GM19025 (cell line): ENCODE data around the gene PPIA.
"Not testable (repeated sequence)": the region's sequence is repeated elsewhere in the genome, so short reads cannot be mapped to it uniquely, and the experiment has no call there.

Experiments used
- ATAC-seq: cut with Tn5 transposase; IDR thresholded peaks from one replicate; pipeline ENCODE4 v1.9.1; 2021; ENCODE audit warnings: mild to moderate bottlenecking, low read depth, moderate library complexity; ENCODE audit not compliant: unreplicated experiment

Gene PPIA

DNA sequence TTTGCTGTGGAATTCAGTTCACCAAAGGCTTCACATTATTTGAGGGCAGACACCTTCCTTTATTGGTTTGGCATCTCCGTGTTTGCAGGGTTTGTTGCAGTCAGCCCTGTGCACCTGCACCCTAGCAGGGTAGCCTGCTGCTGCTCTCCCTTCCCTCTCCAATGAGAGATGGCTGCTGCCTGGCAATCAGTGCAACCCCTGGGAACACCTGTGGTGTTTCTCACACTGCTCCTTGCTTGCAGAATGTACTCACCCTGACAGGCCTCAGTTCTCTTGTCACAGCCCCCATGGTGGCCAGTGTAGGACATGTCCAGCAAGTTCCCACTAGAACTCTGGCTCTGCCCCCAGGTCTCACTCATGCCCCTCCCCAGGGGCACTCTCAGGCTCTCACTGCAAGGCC, 12.1 kb upstream of the PPIA start:
- ATAC-seq: no peak

DNA sequence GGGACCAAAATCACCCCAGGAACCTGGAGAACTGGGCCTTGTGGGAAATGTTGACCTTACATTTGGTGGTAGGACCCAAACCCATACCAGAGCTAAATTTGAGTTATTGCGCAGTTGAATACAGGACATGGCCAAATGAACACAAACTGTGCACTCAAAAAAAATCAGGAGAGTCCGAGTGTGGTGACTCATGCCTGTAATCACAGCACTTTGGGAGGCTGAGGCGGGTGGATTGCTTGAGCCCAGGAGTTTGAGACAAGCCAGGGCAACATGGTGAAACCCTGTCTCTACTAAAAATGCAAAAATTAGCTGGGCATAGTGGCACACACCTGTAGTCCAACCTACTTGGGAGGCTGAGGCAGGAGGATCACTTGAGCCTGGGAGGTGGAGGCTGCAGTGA, 11.3 kb upstream of the PPIA start:
- ATAC-seq: not testable (repeated sequence)

DNA sequence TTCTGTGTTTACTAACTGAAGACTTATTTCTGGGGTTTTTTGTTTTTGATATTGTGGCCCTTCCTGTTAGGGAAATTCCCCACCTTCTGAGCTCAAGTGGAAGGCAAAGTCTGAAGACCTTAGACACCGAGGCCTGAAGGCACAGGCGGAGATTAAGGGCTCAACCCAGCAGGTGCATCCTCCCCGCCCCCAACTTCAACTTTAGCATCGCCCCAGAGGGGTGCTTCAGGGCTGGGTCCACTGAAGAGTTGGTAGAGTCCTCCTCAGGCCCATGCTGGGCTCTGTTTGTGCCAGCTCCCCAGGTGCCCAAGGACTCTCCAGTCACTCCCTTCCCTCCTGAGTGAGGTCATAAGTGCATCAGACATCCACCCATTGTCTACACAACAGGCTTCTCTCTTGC, 9.4 kb upstream of the PPIA start:
- ATAC-seq: no peak

DNA sequence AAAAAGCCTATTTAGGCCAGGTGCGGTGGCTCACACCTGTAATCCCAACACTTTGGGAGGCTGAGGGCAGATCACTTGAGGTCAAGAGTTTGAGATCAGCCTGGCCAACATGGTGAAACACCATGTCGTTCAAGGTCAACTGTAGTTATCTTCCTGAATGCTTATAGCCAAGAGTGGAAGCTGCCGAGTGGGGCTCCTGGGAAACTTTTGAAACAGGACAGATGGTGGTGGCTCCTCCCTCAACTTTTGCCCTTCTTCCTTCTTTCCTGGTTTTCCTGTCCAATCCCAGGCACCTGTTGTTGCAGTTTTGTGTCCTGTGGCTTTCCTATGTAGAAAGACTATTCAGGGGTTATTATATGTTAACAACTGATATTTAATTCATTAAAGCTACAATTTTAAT, 8.7 kb upstream of the PPIA start:
- ATAC-seq: no peak

DNA sequence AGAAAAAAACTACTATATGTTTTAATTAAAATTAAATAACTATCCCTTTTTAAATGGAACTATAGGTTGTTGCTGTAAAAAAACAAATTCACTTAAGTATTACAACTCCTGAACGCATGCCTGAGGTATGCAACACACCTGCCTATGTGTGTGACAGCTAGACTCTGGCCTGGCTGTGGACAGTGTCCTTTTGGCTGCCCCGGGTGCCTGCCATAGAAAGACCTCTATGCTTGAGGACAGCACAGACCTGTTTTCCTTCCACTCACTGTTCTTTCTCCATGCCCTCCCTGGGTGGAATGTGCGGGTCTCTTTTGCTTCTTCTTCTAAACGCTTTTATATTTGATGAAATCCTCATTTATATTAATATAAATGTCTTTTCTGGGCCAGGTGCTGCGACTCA, 6.5 kb upstream of the PPIA start:
- no peak for ATAC-seq

DNA sequence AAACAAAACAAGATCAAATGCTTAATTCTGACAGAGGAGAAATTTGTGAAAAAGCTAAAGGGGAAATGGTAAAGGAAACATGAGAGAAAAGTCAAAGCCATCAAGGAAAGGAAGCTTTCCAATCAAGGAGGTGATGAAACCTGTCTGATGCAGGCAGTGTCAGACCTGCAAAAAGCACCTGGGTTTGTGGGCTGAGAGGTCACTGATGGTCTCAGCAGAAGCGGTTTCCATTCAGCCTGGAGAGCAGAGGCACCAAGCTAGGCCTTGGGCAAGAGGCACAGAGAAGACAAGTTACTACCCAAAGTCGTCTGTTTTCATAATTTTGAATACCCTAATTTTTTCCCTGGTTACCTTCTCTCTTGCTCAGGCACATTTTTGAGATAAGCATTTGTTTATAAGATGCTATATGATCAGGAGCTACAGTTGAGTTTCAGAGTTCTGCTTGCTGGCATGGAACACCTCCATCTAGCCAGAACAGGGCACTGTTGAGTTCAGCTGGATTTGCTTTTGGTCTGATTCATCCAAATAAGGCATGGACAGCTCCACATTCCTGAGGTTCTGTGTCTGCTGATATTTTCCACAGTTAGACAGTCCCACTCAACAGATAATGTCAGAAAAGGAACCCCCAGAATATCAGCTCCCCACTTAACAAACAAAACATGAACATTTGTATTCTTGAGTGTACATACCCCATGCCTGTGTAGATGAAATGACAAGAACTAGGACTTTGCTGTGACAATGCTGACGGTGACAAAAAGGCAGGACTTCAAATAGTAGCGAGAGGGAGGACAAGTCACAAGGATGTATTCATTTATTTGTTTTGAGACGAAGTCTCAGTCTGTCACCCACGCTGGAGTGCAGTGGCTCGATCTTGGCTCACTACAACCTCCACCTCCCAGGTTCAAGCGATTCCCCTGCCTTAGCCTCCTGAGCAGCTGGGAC, 4.9 kb upstream of the PPIA start:
- no peak for ATAC-seq

DNA sequence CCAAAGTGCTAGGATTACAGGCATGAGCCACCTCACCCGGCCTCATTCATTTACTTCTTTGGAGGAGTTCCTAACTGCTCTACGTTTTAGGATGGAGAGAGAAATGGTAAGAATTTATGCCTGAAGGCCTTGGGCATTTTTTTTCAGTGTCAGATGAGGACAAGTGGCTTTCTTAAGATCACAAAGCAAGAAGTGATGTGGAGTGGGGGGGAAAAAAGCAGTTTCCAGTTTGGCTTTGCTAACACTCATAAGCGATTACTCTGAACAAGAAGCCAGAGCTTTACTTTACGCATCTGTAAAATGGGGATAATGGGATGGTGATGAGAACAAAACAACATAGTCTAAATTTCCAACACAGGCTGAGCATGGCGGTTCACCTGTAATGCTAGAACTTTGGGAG, 2.6 kb upstream of the PPIA start:
- no peak for ATAC-seq

DNA sequence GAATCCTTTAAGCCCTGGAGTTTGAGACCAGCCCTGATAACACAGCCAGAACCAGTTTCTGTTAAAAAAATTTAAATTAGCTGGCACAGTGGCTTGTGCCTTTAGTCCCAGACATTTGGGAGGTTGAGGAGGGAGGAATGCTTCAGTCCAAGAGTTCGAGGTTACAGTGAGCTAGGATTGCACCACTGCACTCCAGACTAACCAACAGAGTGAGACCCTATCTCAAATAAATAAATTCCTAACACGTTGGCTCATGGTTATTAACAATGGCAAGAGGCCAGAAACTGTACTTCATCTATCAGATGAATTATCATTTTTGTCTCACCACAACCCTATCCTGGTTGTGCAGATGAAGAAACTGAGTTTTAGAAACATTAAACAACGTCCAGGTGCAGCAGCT, 2.1 kb upstream of the PPIA start:
- no peak for ATAC-seq

DNA sequence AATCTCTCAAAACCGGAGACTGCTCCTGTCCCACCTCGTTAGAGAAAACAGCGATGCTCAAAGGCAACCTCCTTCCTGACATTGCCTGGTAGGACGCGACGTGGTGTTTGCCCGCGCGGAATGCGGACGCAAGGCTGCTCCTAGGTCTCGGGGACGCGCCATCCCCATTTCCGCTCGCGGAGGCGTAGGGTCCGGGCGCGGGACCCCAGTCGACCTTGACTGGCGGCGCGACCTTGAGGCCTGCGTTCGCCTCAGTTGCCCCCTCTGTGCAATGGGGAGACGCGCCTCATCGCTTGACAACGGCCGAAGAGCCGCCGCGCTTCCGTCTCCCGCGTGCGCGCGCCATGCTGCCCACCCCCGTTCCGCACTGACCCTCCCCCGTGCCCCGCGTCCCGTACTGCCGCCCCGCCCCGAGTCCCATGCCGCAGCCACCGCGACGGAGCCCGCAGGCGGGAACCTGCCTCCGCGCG, 412 bp upstream of the PPIA start:
- no peak for ATAC-seq

DNA sequence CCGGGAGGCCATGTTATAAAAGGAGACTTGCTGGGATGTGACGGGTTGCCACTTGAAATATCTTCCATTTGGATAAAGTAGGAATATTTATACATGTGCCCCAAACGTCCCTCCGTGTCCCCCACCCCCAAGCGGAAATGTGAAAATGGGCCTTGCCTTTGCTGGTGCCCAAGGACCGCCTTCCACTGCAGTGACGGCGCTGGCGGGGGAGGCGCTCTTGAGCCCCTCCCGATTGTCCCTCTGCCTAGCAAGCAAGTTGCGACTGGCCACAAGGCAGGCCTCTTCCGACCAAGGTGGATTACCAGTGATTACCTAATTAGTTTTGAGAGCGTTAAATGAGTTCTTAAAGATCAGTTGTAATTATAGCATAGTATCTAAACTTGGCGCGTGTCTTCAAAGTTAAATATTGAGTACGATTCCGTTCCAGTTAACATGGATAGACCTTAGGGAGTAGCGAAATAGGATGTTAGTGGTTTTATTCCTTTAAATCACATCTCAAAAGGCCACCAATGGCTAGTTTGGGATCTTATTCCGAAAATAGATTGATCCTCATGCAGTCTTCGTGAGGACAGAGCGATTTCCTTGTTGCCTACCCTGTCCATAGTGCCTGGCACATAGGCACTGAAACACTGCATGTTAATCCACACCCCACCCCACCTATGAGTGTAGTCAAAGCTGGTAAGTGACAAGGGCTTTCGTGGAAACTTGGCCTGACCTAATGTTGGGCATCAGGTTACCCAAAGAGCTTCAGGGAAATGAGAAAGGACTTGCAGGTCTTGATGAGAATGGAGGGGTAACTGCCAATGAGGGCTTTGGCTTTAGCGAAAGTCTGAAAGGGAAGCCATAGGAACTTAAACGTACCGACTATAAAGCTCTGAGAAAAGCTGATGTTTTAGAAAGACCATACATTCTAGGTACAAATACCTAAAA, 1.1 kb downstream of the PPIA start:
- ATAC-seq: no peak

DNA sequence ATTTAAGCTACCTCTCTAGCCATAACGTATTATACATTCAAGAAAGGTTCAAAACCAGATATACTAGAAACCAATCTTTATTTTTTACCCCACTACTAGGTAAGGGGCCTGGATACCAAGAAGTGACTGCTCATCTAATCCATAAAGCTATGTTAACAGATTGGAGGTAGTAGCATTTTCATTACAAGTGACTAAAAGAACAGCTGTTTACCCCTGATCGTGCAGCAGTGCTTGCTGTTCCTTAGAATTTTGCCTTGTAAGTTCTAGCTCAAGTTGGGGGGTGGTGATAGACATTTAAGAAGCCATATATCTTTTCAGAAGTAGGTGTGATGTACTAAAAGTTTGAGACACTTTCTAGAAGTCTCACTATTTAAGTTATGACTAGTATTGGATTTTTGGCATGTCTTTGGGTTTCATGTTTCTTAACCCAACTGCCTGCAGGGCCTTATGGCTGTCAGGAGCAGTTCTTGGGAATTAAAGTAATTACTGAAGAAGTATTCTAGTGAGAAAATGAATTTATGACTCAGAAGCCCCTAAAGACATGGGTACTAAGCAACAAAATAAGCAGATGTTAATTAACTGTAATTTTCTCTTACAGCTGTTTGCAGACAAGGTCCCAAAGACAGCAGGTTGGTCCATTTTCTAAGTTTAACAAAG, 2.3 kb downstream of the PPIA start:
- ATAC-seq: no peak

DNA sequence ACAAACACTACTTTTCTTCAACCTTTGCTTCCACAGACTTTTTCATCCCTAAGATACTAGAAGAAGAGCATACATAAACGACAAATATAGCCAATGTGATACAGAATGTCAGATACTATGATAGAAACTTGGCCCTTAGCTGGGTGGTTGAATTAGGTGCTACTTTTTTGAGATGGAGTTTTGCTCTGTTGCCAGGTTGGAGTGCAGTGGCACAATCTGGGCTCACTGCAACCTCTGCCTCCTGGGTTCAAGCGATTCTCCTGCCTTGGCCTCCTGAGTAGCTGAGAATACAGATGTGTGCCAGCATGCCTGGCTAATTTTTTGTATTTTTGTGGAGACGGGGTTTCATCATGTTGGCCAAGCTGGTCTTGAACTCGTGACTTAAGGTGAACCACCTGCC, 3.5 kb downstream of the PPIA start:
- no peak for ATAC-seq

DNA sequence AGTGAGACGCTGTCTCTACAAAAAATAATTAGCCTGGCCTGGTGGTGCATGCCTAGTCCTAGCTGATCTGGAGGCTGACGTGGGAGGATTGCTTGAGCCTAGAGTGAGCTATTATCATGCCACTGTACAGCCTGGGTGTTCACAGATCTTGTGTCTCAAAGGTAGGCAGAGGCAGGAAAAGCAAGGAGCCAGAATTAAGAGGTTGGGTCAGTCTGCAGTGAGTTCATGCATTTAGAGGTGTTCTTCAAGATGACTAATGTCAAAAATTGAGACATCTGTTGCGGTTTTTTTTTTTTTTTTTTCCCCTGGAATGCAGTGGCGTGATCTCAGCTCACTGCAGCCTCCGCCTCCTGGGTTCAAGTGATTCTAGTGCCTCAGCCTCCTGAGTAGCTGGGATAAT, 5.4 kb downstream of the PPIA start:
- no peak for ATAC-seq

DNA sequence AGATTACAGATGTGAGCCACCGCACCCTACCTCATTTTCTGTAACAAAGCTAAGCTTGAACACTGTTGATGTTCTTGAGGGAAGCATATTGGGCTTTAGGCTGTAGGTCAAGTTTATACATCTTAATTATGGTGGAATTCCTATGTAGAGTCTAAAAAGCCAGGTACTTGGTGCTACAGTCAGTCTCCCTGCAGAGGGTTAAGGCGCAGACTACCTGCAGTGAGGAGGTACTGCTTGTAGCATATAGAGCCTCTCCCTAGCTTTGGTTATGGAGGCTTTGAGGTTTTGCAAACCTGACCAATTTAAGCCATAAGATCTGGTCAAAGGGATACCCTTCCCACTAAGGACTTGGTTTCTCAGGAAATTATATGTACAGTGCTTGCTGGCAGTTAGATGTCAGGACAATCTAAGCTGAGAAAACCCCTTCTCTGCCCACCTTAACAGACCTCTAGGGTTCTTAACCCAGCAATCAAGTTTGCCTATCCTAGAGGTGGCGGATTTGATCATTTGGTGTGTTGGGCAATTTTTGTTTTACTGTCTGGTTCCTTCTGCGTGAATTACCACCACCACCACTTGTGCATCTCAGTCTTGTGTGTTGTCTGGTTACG, 6.0 kb downstream of the PPIA start:
- ATAC-seq: no peak

DNA sequence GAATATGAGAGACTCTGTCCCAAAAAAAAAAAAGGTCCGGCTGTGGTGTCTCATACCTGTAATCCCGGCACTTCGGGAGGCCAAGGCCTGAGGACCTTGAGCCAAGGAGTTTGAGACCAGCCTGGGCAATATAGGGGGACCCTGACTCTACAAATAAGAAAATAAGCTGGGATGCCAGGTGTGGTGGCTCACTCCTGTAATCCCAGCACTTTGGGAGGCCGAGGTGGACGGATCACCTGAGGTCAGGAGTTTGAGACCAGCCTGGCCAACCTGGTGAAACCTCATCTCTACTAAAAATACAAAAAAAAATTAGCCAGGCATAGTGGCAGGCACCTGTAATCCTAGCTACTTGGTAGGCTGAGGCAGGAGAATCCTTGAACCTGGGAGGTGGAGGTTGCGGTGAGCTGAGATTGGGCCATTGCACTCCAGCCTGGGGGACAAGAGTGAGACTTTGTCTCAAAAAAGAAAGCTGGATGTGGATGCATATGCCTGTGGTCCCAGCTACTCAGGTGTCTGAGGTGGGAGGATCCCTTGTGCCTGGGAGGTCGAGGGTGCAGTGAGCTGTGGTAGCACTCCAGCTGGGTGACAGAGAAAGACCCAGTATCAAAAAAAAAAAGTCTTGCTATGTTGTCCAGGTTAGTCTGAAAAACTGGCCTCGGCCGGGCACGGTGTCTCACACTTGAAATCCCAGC, 7.5 kb downstream of the PPIA start:
- not testable (repeated sequence) for ATAC-seq

DNA sequence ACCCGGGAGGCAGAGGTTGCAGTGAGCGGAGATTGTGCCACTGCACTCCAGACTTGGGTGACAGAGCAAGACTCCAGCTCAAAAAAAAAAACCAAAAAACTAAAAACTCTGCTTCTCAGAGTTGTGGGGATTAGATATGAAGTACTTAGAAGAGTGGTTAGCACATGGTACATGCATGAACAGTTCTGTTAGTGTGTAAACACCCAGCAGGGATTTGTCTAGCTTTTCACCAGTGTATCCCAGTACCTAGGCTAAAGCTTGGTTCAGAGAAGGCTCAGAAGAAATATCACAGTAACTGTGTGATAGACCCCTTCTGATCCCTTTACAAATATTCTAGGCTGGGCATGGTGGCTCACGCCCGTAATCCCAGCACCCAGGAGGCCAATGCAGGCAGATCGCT, 9.5 kb downstream of the PPIA start:
- no peak for ATAC-seq

DNA sequence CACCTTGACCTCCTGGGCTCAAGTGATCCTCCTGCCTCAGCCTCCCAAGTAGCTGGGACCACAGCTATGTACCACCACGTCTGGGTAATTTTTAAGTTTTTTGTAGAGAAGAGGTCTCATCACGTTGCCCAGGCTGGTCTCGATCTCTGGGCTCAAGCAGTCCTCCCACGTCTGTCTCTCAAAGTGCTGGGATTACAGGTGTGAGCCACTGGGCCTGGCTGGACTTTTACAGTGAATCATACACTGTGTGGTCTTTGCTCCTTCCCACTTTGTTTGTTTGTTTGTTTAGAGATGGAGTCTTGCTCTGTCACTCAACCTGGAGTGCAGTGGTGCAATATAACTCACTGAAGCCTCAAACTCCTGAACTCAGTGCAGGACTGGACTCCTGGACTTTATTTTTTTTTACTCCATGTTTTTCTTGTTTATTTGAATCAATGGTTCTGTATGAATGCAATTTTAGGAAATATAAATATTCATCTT, 12.5 kb downstream of the PPIA start:
- ATAC-seq: no peak

DNA sequence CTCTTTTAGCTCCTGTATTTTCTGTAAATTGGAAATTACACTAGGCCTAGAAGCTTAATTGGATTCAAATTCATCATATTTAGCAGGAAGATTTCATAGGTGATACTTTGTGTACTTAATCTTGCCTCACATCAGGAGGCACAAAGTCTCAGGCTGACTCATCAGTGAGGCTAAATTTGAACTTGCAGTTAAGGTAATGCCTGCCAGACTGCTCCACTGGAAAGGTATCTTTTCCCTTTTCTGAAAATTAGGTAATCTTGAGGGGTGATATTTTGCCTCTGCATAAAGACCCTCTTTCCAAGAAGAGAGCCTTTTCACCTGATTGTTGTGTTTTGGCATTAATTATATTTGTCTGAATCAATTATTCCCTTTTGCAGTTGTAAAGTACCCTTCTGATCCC, 14.6 kb downstream of the PPIA start:
- ATAC-seq: no peak

DNA sequence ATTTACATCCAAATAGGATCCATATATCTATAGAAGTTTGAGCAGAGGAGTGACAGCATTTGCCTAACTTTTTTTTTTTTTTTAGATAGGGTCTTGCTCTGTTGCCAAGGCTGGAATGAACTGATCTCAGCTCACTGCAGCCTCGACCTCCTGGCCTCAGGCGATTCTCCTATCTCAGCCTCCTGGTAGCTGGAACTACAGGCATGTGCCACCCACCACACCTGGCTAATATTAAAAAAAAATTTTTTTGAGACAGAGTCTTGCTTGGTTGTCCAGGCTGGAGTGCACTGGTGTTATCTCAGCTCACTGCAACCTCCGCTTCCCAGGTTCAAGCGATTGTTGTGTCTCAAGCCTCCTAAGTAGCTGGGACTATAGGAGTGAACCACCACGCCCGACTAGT, 15.1 kb downstream of the PPIA start:
- ATAC-seq: no peak

DNA sequence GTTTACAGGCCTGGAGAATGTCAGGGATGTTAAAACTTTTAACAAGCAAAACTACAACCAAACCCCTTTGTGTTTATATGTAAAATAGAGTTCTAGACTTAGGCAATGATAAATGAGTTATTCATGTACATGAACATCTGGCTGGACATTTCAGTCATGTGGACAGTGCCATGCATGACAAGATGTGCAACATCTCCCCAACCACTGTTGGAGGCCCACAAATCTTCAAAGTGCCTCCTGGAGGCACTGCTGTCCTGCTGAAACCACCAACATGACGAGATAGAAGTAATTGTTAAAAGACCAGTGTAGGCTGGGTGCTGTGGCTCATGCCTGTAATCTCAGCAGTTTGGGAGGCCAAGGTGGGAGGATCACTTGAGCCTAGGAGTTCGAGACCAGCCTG, 18.4 kb downstream of the PPIA start:
- no peak for ATAC-seq
